Activated T-helper 1 cell treated with anti-CD3 and anti-CD28 coated beads, Interleukin-2, amount 50 U/mL, for 16 hours (primary cell): ENCODE measurements around the gene PRR23E.

ENCODE experiments used
- DNase-seq, 2 donors: peaks; one replicate each; pipeline ENCODE4 v3.0.0-alpha.2; 2020; ENCODE audit warnings: low read depth in 1 of 2, low spot score in 1 of 2

Gene PRR23E

GRCh38 chr3:127222664-127223063 lies 29.7 kb downstream of the PRR23E start:
- DNase-seq, result no peak

GRCh38 chr3:127224118-127224517 lies 31.2 kb downstream of the PRR23E start:
- DNase-seq, result no peak

- DNase-seq, result no peak
Observed at GRCh38 chr3:127226457-127226856, 33.5 kb downstream of the PRR23E start.

GRCh38 chr3:127226946-127227842 lies 34.3 kb downstream of the PRR23E start:
- no peak for DNase-seq

GRCh38 chr3:127228866-127229265 lies 35.9 kb downstream of the PRR23E start:
- DNase-seq, result no peak

- DNase-seq, result no peak
Observed at GRCh38 chr3:127233371-127233770, 40.4 kb downstream of the PRR23E start.

GRCh38 chr3:127234778-127235177 lies 41.8 kb downstream of the PRR23E start:
- DNase-seq, result no peak

GRCh38 chr3:127235706-127236105 lies 42.8 kb downstream of the PRR23E start:
- DNase-seq, result no peak

- DNase-seq, result no peak
Observed at GRCh38 chr3:127237835-127238234, 44.9 kb downstream of the PRR23E start.

GRCh38 chr3:127238602-127239001 lies 45.7 kb downstream of the PRR23E start:
- DNase-seq, result no peak

GRCh38 chr3:127247292-127247691 lies 54.4 kb downstream of the PRR23E start:
- DNase-seq, result no peak
